Measurements from ENCODE around the gene AATK.

GRCh38 chr17:81123052-81124048 lies 42.7 kb downstream of the AATK start:
- TF ChIP-seq RAD21 (conservative IDR thresholded peaks at IDR 0.05 in 1 of 2, IDR thresholded peaks at IDR 0.05 in 1 of 2) (no peak), CTCF (IDR thresholded peaks at IDR 0.05) (no peak), FOSL2 (IDR thresholded peaks at IDR 0.05) (no peak), FOSL2 (CRISPR knock-in tag; IDR thresholded peaks at IDR 0.05) (no peak), KDM1A (IDR thresholded peaks at IDR 0.05; ENCODE audit: low read depth) (no peak), POLR2AphosphoS2 (conservative IDR thresholded peaks at IDR 0.05; ENCODE audit: low read length) (no peak), RNF2 (IDR thresholded peaks at IDR 0.05; ENCODE audit: borderline replicate concordance, low read depth) (no peak), POLR2A (IDR thresholded peaks at IDR 0.05; ENCODE audit: low read length) (no peak), ELK1 (IDR thresholded peaks at IDR 0.05; ENCODE audit: low read depth, low read length) (no peak), MYC (IDR thresholded peaks at IDR 0.05; ENCODE audit: borderline replicate concordance, low read length) (no peak), BHLHE40 (IDR thresholded peaks at IDR 0.05; ENCODE audit: low read depth, low read length) (no peak)
- TF ChIP-seq, protein P1, sequence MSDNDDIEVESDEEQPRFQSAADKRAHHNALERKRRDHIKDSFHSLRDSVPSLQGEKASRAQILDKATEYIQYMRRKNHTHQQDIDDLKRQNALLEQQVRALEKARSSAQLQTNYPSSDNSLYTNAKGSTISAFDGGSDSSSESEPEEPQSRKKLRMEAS (IDR thresholded peaks at IDR 0.05): no peak

All from A549 (cell line).